Activated CD4-positive, alpha-beta T cell treated with anti-CD3 and anti-CD28 coated beads for 24 hours (primary cell): ENCODE results near the gene RAD54L.
"Not testable (repeated sequence)": the region's sequence is repeated elsewhere in the genome, so short reads cannot be mapped to it uniquely, and the experiment has no call there.

Source experiments
- DNase-seq, 2 donors: peaks; one replicate each; pipeline ENCODE4 v3.0.0-alpha.2; 2020; ENCODE audit warnings: low read depth in 2 of 2

Gene RAD54L

DNA sequence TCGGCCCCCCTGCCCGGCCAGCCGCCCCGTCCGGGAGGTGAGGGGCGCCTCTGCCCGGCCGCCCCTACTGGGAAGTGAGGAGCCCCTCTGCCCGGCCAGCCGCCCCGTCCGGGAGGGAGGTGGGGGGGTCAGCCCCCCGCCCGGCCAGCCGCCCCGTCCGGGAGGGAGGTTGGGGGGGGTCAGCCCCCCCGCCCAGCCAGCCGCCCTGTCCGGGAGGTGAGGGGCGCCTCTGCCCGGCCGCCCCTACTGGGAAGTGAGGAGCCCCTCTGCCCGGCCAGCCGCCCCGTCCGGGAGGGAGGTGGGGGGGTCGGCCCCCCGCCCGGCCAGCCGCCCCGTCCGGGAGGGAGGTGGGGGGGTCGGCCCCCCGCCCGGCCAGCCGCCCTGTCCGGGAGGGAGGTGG is 5.8 kb upstream of the RAD54L start:
- DNase-seq, result not testable (repeated sequence)

DNA sequence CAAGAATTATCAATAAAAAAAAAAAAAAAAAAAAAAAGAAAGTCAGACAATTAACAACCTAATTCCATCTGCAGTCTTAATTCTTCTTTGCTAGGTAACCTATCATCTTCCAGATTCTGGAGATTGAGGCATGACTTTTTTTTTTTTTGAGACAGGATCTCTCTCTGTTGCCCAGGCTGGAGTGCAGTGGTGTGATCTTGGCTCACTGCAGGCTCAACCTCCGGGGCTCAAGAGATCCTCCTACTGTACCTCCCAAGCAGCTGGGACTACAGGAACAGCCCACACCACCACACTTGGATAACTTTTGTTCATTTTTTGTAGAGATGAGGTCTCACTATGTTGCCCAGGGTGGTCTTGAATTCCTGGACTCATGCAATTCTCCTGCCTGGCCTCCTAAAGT is 4.6 kb upstream of the RAD54L start:
- DNase-seq, result no peak

DNA sequence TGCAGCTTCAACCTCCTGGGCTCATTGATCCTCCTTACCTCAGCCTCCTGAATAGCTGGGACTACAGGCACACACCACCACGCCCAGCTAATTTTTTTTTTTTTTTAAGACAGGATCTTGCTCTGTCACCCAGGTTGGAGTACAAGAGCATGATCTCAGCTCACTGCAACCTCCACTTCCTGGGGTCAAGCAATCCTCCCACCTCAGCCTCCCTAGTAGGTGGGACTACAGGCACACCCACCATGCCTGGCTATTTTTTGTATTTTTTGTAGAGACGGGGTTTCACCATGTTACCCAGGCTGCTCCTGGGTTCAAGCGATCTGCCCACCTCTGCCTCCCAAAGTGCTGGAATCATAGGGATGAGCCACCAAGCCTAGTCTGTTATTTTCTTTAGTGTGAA is 3.7 kb upstream of the RAD54L start:
- DNase-seq, result not testable (repeated sequence)

DNA sequence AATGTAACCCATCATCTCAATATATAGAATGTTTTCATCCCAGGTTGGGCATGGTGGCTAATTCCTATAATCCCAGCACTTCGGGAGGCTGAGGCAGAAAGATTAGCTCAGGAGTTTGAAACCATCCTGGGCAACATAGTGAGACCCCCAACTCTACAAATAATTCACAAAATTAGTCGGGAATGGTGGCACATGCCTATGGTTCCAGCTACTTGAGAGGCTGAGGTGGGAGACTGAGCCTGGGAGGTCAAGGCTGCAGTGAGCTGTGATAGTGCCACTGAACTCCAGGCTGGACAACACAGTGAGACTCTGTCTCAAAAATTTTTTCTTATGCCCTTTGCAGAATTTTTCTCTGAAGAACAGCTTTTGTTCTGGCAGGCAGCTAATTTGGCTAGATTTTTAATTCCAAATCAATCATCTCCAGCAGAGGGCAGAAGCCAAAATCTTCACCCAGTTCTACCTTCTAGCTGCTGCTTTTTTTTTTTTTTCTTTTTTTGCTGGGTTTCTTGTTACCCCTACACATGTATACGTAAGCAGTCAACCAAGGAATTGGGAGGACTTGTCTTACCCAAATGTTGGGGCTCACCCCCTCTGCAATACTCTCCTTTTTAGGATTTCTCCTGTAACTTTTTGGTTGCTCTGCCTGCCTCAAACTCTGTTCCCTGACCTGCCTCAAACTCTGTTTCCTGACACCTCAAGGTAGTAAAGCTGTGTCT is 2.7 kb upstream of the RAD54L start:
- DNase-seq, result no peak

DNA sequence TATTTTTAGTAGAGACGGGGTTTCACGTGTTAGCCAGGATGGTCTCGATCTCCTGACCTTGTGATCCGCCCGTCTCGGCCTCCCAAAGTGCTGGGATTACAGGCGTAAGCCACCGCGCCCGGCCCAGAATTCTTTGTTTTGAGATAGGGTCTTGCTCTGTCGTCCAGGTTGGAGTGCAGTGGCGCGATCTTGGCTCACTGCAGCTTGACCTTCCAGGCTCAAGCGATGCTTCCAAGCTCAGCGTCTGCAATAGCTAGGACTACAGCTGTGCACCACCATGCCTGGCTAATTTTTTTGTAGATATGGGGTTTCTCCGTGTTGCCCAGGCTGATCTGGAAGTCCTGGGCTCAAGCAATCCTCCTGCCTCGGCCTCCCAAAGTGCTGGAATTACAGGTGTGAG is 1.4 kb upstream of the RAD54L start:
- not testable (repeated sequence) for DNase-seq

DNA sequence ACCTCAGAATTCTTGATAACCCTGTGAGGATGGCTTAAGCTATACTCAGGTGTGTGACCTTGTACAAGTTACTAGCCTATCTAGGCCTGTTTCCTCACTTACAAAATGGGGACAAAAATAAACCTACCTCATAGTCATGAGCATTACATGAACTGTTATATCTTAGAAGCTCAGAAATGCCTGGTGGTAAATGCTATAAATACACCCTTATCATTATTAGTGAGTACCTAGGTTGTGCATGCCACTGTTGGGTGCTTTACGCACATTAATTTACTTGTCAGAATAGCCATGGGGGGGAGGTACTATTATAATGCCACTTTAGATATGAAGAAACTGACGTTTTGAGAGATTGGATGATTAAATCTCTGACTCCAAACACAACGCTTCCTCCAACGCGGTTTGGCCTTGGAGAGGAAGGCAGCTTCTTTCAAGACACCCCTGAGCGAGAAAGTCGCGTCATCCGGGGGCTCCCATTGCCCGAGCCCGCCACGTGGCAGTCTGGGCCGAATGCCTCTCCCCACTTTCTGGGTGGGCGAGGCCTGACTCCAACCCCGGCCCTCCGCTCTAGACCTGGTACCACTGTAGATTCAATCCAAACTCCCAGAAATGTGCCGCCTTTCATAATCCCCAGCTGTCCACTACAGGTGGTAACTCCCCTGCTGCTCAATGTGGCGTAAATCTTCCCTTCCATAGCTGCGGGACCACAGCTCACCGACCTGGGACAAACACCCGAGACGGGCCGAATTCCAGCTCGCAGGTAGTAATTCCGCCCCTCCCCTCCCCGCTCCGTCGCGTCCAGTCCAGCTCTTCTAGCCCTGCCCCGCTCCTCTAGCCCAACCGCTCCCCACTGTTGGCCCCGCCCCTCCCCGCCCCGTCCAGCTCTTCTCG is 771 bp upstream of the RAD54L start:
- DNase-seq, result peak; percentile 35 to 37

DNA sequence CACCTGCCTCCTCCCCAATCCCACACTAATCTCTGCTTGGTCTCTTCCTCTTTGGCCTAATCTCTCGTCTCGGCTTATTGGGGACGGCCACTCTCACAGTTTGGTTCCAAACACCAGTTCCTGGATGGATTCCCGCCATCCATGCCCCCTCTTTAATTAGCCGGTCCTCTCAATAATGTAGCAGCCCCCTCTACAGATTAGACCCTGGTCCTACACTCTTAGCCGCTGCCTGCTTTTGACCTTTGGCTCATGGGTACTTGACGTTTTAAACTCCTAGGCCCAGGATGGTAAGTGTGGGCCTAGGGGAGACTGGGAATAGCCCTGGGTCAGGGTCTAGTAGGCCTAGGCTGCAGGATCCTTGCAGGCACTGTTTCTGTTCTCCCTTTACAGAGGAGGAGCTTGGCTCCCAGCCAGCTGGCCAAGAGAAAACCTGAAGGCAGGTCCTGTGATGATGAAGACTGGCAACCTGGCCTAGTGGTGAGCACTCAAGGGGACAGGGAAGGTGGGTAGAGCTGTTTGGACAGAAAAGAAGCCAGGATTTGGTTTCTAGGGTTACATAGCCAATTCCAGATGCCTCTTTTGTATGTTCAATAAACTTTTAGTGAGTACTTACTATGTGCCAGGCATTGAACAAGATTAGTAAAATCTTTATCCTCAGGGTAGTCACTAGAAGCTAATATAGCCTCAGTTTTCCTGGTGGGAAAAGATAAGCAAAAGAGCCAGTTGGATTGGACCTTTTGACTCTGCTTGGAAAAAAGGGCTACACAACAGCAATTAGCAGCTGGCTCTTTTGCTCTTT is 758 bp downstream of the RAD54L start:
- DNase-seq, result peak in 1 of 2 donors; percentile 24

DNA sequence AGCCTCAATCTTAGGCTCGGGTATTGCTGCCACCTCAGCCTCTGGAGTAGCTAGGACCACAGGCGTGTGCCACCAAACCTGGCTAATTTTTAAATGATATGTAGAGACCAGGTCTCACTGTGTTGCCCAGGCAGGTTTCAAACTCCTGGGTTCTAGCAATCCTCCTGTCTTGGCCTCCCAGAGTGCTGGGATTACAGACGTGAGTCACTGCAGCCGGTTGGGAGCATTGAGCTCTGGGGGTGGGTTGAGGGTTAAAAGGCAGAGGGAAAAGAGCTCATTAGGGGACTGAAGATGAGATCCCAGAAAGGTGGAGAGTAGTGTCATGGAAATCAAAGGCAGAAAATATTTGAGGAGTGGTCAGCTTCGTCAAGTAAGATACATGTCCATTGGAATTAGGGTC is 7.1 kb downstream of the RAD54L start:
- no peak for DNase-seq

DNA sequence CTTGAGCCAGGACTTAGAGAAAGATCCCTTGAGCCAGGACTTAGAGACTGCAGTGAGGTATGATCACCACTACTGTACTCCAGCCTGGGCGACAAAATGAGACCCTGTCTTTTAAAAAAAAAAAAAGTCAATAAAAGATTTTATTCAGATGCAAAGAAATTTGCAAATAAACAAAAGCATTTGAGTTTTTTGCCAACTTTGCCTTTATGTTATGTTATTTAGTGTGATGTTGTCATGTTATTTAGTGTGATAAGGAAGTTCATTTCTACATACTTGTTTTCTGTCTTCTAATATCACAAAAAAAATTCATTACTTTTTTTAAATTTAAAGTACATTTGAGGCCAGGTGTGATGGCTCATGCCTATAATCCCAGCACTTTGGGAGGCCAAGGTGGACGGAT is 9.0 kb downstream of the RAD54L start:
- DNase-seq, result no peak

DNA sequence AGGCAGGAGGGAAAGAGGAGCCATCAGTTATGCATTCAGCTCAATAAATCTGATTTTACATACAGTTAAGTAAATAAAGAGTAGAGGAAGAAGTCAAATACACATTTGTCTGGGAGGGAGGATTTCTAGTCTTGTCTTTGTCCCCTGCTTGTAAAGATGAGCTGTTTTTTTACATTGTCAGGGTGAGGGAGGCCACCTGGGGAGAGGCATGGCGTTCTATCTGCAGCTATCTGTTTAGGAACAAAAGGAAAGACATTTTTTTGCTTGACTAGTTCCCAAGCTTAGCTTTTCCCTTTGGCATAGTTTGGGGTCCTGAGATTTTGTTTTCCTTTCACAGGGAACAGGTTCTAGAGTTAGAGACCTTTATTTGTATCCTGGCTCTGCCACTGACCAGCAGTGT is 14.9 kb downstream of the RAD54L start:
- DNase-seq, result no peak

DNA sequence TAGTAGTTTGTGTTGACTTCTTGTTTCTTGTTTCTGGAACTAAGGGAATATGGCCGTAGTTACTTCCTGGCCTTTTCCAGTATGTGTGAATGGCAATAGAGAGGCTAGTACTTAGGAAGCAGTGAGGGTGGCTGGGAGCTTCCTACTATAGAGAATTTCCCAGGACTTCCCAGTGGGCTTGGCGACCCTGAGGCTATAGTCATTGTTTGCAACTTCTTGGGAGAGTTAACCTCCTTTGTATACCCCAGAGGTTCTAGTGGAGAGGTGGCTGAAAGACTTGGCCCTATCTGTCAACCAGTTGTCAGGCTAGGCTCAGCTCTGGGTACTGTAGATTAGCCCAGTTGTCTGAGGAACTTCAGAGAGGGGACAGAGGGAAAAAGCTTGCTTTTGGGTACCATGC is 15.6 kb downstream of the RAD54L start:
- no peak for DNase-seq

DNA sequence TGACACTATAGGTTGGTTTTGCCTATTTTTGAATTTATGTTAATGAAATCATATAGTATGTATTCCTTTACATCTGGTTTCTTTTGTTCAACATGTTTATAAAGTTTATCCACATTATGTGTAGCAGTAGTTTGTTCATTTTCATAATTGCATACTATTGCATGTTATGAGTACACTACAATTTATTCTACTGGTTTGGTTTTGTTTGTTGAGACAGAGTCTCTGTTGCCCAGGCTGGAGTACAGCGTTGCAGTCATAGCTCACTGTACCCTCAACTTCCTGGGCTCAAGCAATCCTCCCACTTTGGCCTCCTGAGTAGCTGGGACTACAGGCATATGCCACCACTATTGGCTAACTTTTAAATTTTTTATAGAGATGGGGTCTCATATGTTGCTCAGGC is 21.0 kb downstream of the RAD54L start:
- DNase-seq, result no peak

DNA sequence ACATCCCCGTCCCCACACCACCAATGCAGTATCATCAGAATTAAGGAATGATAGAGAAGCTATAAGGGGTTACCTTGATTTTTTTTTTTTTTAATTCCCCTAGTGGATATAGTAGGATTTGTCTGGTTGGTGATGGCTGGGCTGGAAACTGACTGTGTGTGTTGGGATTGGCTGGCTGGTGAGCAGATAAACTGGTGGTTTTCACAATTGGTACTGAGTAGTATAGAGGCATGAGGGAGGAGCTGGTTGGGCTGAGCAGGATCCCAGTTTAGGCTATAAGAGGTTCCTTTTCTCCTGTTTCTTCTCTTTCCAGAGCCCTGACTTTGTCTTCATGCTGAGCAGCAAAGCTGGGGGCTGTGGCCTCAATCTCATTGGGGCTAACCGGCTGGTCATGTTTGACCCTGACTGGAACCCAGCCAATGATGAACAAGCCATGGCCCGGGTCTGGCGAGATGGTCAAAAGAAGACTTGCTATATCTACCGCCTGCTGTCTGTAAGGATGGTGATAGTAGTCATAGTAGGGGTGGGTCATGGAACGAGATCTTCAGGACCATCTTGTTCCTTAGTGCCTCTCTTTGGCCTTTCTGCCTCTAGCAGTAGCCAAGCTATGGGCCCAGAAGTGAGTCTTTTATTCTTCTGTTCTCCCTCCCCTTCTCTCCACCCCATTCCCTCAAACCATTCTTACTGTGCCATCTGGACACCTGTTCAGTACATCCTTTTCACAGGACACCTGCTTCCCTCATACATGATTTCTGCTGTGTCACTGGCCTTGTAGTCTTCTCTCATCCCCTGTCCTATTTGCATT is 26.9 kb downstream of the RAD54L start:
- no peak for DNase-seq

DNA sequence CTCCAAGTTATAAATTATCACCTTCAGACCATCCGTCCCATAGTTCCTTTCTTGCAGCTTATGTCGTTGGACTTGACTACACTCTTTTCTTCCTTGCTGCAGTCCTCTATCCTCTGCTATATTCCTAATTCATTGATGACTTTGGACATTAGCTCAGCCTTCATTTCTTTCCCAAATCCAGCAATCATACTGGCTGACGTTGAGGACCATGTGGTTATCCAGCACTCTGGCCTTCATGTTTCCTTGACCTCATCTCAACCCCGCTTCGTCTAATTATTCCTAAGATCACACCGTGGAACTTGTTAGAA is 27.4 kb downstream of the RAD54L start:
- DNase-seq, result no peak

DNA sequence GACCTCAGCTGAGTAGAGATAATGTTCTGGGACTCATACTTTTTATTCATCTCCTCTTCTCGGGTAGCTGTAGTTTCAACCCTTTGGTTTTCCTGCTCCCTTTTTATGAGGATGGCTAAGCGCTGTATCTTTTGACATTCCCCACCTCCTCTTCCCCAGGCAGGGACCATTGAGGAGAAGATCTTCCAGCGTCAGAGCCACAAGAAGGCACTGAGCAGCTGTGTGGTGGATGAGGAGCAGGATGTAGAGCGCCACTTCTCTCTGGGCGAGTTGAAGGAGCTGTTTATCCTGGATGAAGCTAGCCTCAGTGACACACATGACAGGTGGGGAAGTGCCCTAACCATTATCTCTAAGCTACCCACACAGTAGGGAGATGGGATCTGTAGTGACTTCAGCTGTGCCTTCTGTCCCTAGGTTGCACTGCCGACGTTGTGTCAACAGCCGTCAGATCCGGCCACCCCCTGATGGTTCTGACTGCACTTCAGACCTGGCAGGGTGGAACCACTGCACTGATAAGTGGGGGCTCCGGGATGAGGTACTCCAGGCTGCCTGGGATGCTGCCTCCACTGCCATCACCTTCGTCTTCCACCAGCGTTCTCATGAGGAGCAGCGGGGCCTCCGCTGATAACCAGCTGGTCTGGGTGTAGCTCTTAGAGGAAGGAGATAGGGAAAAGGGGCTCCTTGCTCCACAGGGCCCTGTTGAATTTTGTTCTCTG is 30.3 kb downstream of the RAD54L start:
- no peak for DNase-seq

DNA sequence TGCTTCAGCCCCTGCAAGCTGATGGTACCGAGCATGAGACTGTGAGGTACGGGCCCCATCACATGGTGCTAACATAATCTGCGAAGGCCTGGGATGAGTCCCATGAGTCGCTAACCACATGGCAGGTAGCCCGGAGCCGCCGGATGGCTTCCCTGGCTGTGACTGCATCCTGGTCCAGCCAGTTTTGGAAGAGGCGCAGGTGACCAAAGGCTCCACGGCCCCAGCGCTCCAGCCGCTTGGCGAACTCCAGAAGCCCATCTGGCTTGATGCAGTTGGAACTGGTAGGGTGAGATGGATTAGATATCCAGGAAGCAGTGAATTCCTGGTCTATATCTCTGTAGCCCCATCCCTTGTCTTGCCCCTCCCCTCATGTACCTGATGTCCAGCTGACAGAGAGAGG is 31.2 kb downstream of the RAD54L start:
- DNase-seq, result no peak

DNA sequence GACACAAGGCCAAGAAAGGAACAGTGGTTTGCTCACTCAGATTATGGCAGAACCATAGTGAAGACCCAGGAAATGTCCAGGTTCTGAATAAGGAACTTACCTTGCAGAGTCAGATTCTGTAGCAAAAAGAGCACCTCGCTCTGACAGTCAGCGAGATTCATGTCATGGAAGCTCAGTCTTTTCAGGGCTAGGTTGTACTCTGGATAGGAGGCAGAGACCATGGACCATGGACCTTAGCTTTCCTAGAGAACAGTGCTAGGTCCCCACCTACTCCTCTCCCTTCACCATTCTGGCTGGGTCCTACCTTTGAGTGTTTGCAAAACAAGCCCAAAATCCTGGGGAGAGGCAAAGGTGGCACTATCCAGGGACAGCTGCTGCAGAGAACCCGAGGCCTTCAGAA is 32.5 kb downstream of the RAD54L start:
- DNase-seq, result no peak

DNA sequence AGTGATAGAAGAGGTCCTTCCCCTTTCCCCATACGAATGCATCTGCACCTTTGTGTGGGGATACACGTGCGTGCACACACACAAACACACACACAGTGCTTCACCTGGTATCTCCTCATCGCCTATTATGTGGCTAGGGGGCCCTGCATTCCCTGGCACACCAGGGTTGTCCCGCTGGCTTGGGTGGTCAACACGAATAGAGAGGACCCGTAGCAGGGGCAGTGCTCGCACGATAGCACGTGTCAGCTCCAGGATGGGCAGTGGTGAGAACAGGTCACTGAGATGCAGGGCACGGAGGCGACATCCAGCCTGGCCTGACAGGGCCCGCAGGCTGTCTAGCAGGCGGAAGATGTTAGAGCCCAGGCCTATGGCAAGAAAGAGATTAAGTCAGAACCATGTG is 33.5 kb downstream of the RAD54L start:
- DNase-seq, result no peak

DNA sequence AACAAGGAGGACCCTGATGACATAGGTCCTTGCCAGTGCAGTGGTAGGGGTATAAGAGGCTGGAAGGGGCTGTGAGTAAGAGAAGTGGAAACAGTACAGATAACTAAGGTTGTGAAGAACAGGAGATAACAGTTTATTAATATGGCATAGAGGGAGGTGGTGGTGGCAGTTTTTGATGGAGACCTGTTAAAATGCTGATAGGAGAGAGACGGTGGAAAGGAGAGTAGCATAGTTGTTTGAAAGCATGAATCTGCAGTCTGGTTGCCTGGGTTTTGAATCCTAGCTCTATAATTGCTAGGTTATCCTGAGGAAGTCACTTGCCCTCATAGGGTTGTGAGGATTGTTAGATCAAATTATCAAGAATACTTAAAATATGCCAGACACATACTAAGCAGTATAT is 36.5 kb downstream of the RAD54L start:
- DNase-seq, result no peak

DNA sequence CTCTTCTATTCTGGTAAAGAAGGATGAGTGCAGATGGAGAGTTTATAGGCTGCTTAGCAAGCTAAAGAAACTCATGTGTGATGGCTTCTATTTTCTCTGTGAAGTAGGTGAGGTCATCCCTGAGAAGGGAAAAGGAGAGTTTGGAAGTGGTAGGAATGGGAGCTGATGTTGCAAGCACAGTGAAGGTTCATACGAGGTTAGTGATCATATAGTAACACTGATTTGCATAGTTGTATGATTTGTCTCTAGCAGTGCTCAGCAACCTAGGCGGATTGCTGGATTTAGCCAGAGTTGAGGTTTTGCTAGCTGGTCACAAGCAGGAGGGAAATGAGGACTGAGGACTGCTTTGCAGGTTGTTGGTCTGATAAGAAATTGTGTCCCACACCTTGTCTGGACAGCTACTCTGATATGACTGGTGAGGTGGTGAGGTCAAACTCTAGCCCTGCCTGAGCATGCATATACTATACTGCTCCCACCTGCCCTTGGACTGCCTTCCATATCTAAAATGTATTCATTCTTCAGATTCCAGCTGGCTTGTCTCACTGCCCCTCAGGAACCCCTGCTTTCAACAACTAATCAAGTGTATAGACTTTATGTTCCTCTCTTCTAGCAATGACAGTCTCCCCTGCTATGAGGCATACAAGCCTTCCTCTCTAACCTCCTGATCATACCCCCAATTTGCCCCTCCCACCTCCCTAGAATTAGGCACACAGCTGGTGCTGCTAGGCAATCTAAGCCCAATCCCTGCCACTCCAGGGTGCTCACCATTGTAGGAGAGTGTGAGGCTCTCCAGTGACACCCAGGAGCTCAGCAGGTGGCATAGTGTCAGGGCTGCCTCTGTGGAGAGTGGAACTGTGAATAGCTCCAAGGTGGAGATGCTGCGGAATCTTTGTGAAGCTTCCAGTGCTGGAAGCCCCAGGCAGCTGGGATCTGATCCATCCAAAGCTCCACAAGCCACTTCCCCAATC is 37.3 kb downstream of the RAD54L start:
- no peak for DNase-seq
